T-helper 17 cell (primary cell): ENCODE results near the gene ANO10. TPM values are rescaled to one million over a fixed set of nuclear protein-coding genes. Genes with fewer than 3 reads are reported as not detected.

Experiments
- ATAC-seq: fragments of 150-1000 bp; cut with Tn5 transposase; 2 replicates; pipeline ENCODE4 v1.10.0; 2021; ENCODE audit warnings: mild to moderate bottlenecking, moderate library complexity
- DNase-seq, 3 donors: peaks; one replicate each; pipeline versions ENCODE4 v3.0.0 to v3.0.0-alpha.2; 2020 to 2021
- H3K9me3 ChIP-seq: one replicate; pipeline ENCODE4 v1.7.0; 2013; ENCODE audit warnings: low read length, mild to moderate bottlenecking; ENCODE audit not compliant: control insufficient read depth, poor library complexity, severe bottlenecking
- H3K27ac Mint-ChIP-seq: one replicate; pipeline ENCODE4 v1.8.0; 2022; ENCODE audit warnings: mild to moderate bottlenecking, moderate library complexity, mixed read lengths
- H3K27me3 Mint-ChIP-seq: one replicate; pipeline ENCODE4 v1.8.0; 2022; ENCODE audit warnings: mixed read lengths
- H3K36me3 Mint-ChIP-seq: one replicate; pipeline ENCODE4 v1.8.0; 2022; ENCODE audit warnings: low read depth, mixed read lengths
- H3K4me1 Mint-ChIP-seq: one replicate; pipeline ENCODE4 v1.8.0; 2022; ENCODE audit warnings: mild to moderate bottlenecking, mixed read lengths
- H3K4me3 Mint-ChIP-seq: one replicate; pipeline ENCODE4 v1.8.0; 2022; ENCODE audit warnings: mild to moderate bottlenecking, moderate library complexity, mixed read lengths
- total RNA-seq, 4 donors: library from RNA in 2 of 4; stranded (reverse) in 2 of 4; gene quantifications; one replicate each; pipeline ENCODE4 v1.2.3 and lab custom pipeline; 2022 to 2026

ANO10 gene
- total RNA-seq, 2 donors from 2014 or later = 8.5 to 11.1 TPM

DNA sequence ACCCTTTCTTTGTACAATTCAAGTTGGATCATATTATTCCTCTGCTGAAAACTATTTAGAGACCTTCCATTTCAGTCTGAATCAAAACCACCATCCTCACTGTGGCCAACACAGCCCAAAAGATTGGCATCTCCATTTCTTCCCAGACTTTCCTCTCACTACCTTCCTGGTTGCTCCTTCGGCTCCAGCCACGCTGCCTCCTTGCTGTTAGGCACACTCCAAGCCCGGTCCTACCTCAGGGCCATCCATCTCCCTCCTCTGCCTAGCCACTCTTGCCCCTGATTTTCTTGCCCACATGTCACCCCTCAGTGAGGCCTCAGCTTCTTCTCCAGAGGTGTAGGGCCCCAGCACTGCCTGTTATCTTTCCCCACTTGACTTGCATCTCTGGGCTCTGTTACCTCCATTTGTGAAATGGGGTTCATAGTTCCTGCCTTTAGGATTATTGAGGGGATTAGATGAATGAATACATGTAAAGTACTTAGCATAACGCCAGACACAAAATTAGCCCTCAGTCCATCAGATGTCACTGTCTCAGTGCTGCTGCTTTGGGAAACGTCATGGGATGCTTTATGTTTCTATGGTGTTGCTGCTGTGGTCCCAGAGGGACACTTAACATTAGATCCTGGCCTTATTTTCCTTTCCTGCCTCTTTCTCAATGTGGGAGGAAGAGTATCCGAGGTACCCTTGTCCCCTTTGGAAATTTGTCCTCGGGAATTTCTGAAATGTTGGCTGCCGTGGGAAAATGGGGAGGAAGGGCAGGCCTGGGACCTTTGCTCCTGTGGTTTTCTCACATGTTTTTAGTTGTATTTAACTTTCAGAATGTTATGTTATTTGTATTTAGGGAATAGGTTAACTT, 304.1 kb downstream of the ANO10 start:
- DNase-seq (no peak), ATAC-seq (peak; percentile 27)
- Mint-ChIP-seq H3K36me3 (peaks cover 7% of the 10 kb centered on the region), H3K27ac (peak overlapping the region; percentile 84), H3K27me3 (no peaks in the 10 kb centered on the region), H3K4me3 (peak overlapping the region; percentile 41), H3K4me1 (peaks cover 44% of the 10 kb centered on the region)
- H3K9me3 ChIP-seq = no peaks in the 10 kb centered on the region

DNA sequence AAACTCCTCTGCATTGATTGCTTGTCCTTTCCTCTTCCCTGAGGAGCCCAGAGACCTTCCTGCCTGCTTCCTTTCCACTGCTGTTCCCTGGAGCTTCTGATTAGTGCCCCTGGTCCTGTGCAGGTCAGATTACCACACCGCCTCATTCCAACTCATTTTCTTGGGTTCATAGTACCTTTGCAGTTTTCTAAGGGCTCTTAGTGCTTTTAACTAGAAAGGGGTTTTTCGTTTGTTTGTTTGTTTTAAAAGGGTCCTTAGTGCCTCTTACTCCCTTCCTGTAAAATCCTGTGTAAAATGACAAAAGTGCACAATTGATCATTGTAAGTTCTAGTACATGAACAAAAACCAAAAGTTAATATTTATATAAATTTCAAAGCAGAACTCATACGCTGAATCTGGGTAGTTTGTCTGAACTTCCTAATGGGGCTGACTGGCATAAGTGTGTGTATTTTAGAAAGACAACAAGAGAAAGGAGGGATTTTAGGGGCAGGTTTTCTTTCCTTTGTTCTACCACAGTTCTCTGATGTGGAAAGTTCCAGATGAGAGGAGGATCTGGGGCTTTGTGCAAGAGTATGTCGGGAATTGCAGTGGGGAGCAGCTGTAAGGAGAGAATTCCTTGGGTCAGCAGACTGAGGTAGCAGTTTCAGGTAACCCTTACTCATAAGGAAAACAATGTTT, 304.9 kb downstream of the ANO10 start:
- peak overlapping the region; percentile 84 for H3K27ac Mint-ChIP-seq
- no peak for ATAC-seq
- peak overlapping the region; percentile 55 for H3K4me3 Mint-ChIP-seq

More for the DNA sequence above, 304.9 kb downstream of the ANO10 start:
- DNase-seq = no peak
- H3K9me3 ChIP-seq = no peaks in the 10 kb centered on the region
- Mint-ChIP-seq H3K36me3 (peaks cover 7% of the 10 kb centered on the region), H3K4me1 (peaks cover 39% of the 10 kb centered on the region), H3K27me3 (no peaks in the 10 kb centered on the region)

Other genes starting within 250 kb of the ANO10 start
- 10 to 100 TPM; 11.3 to 16.5 TPM for gene ABHD5, start 68.9 kb upstream of the ANO10 start, total RNA-seq